Activated CD4-positive, alpha-beta T cell treated with anti-CD3 and anti-CD28 coated beads for 1 hour (primary cell): ENCODE measurements around the gene SHISA9.

Experiments used
- DNase-seq: peaks from one replicate; pipeline ENCODE4 v3.0.0-alpha.2; 2020

Gene SHISA9

GRCh38 chr16:13134836-13135235 is 233.4 kb downstream of the SHISA9 start:
- DNase-seq = no peak

GRCh38 chr16:13136901-13137300 is 235.5 kb downstream of the SHISA9 start:
- DNase-seq = no peak

- DNase-seq = no peak
Observed at GRCh38 chr16:13138528-13138927, 237.1 kb downstream of the SHISA9 start.

- DNase-seq = no peak
Observed at GRCh38 chr16:13139661-13140241, 238.4 kb downstream of the SHISA9 start.

GRCh38 chr16:13143551-13143950 is 242.2 kb downstream of the SHISA9 start:
- DNase-seq = no peak

GRCh38 chr16:13146829-13147228 is 245.4 kb downstream of the SHISA9 start:
- DNase-seq = no peak

- DNase-seq = no peak
Observed at GRCh38 chr16:13148294-13148693, 246.9 kb downstream of the SHISA9 start.

GRCh38 chr16:13148836-13149235 is 247.4 kb downstream of the SHISA9 start:
- DNase-seq = no peak

GRCh38 chr16:13150181-13150885 is 248.9 kb downstream of the SHISA9 start:
- DNase-seq = no peak

GRCh38 chr16:13153696-13154095 is 252.3 kb downstream of the SHISA9 start:
- DNase-seq = no peak

GRCh38 chr16:13154799-13155198 is 253.4 kb downstream of the SHISA9 start:
- DNase-seq = no peak

- no peak for DNase-seq
Observed at GRCh38 chr16:13155377-13155776, 254.0 kb downstream of the SHISA9 start.

GRCh38 chr16:13155780-13156179 is 254.4 kb downstream of the SHISA9 start:
- no peak for DNase-seq

- no peak for DNase-seq
Observed at GRCh38 chr16:13157082-13157481, 255.7 kb downstream of the SHISA9 start.

- DNase-seq = no peak
Observed at GRCh38 chr16:13158427-13158826, 257.0 kb downstream of the SHISA9 start.

GRCh38 chr16:13165024-13165423 is 263.6 kb downstream of the SHISA9 start:
- no peak for DNase-seq

GRCh38 chr16:13168091-13168572 is 266.7 kb downstream of the SHISA9 start:
- DNase-seq = no peak

GRCh38 chr16:13171313-13171712 is 269.9 kb downstream of the SHISA9 start:
- DNase-seq = no peak

- DNase-seq = no peak
Observed at GRCh38 chr16:13176711-13177110, 275.3 kb downstream of the SHISA9 start.

- DNase-seq = no peak
Observed at GRCh38 chr16:13178318-13178717, 276.9 kb downstream of the SHISA9 start.

- no peak for DNase-seq
Observed at GRCh38 chr16:13181432-13181831, 280.0 kb downstream of the SHISA9 start.

GRCh38 chr16:13186813-13187212 is 285.4 kb downstream of the SHISA9 start:
- DNase-seq = no peak

GRCh38 chr16:13189250-13189649 is 287.9 kb downstream of the SHISA9 start:
- no peak for DNase-seq

- DNase-seq = no peak
Observed at GRCh38 chr16:13193721-13194120, 292.3 kb downstream of the SHISA9 start.

GRCh38 chr16:13194766-13195165 is 293.4 kb downstream of the SHISA9 start:
- DNase-seq = no peak
